BLaER1 (cell line): ENCODE measurements around the gene CACNA1F.
"Not testable (repeated sequence)": the region's sequence is repeated elsewhere in the genome, so short reads cannot be mapped to it uniquely, and the experiment has no call there.

Experiments
- H3K27ac ChIP-seq: shearing (Covaris generic); formaldehyde crosslinking; 2 replicates; pipeline ENCODE4 v1.8.1; 2022
- H3K27me3 ChIP-seq: shearing (Covaris generic); formaldehyde crosslinking; 2 replicates; pipeline ENCODE4 v1.8.1; 2022
- H3K36me3 ChIP-seq: shearing (Covaris generic); formaldehyde crosslinking; 2 replicates; pipeline ENCODE4 v1.8.1; 2022
- H3K4me1 ChIP-seq: shearing (Covaris generic); formaldehyde crosslinking; 2 replicates; pipeline ENCODE4 v1.8.1; 2022
- H3K4me2 ChIP-seq: shearing (Covaris generic); formaldehyde crosslinking; 2 replicates; pipeline ENCODE4 v1.8.1; 2022
- H3K4me3 ChIP-seq: shearing (Covaris generic); formaldehyde crosslinking; 2 replicates; pipeline ENCODE4 v1.8.1; 2022
- H3K9ac ChIP-seq: shearing (Covaris generic); formaldehyde crosslinking; 2 replicates; pipeline ENCODE4 v1.8.1; 2022
- H3K9me3 ChIP-seq: shearing (Covaris generic); formaldehyde crosslinking; 2 replicates; pipeline ENCODE4 v1.8.1; 2022
- H4K20me1 ChIP-seq: shearing (Covaris generic); formaldehyde crosslinking; 2 replicates; pipeline ENCODE4 v1.8.1; 2022
- Cebpa-rat ChIP-seq: shearing (Covaris generic); IDR thresholded peaks from 2 replicates; pipeline ENCODE4 v1.8.1; 2022

CACNA1F gene

DNA sequence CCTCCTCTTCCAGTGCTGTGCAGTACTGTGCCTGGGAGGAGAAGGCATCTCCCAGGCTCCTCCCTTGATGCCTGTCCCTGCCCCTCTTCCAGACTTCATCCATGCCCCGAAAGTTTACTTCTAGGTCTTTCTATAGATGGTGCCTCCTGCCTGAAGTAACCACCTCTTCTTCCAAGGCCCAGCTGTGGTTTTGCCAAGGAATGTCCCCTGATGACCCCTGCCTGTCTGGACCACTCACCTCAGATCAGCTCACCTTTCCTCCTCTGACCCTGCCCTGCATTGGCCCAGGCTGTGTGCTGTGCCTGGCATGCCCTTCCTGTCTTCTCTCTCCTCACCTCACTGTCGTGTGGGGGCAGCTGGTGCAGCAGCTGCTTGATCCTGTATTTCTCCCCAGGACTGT is 53.8 kb downstream of the CACNA1F start:
- TF ChIP-seq Cebpa-rat: no peak

DNA sequence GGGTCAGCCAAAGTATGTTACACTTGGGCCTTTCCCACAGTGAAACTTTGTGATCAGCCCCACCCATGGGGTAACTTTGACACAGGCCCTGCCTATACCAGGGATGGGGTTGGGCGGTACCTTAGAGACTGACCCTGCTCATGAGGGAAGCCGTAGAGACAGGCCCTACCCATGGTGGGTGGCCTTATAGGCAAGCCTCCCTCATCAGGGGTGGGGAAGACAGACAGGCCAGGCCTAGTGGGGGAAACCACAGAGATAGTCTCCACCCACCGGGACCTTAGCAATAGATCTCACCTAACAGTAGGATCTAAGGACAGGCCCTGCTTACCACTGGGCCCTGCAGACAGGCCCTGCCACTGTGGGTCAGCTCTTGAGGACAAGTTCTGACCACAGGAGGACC is 54.6 kb downstream of the CACNA1F start:
- Histone ChIP-seq H3K4me2 (no peak overlapping the region), H3K4me3 (no peak overlapping the region), H3K4me1 (no peaks in the 10 kb centered on the region), H3K9me3 (peaks cover 16% of the 10 kb centered on the region; the same call in 1 of the 2 replicates), H3K27me3 (no peaks in the 10 kb centered on the region), H3K27ac (no peak overlapping the region), H4K20me1 (peaks cover 4% of the 10 kb centered on the region; the same call in 1 of the 2 replicates), H3K36me3 (peaks cover 84% of the 10 kb centered on the region), H3K9ac (no peak overlapping the region)
- TF ChIP-seq Cebpa-rat: no peak

More for the DNA sequence above, 53.8 kb downstream of the CACNA1F start:
- Histone ChIP-seq H3K4me3 (no peak overlapping the region), H3K27me3 (no peaks in the 10 kb centered on the region), H3K4me2 (no peak overlapping the region), H3K9ac (no peak overlapping the region), H3K27ac (no peak overlapping the region), H3K4me1 (no peaks in the 10 kb centered on the region), H3K9me3 (peaks cover 18% of the 10 kb centered on the region), H3K36me3 (peaks cover 81% of the 10 kb centered on the region), H4K20me1 (peaks cover 12% of the 10 kb centered on the region; the same call in 1 of the 2 replicates)

GRCh38 chrX:49177873-49178480 is 55.2 kb downstream of the CACNA1F start:
- peaks cover 79% of the 10 kb centered on the region for H3K36me3 ChIP-seq
- no peaks in the 10 kb centered on the region for H3K27me3 ChIP-seq
- H3K9me3 ChIP-seq: peaks cover 21% of the 10 kb centered on the region
- no peak overlapping the region for H3K27ac ChIP-seq
- no peak for TF ChIP-seq Cebpa-rat
- H4K20me1 ChIP-seq: no peaks in the 10 kb centered on the region
- H3K4me1 ChIP-seq: peaks cover 5% of the 10 kb centered on the region
- no peak overlapping the region for H3K9ac ChIP-seq
- no peak overlapping the region for H3K4me3 ChIP-seq
- no peak overlapping the region for H3K4me2 ChIP-seq

- TF ChIP-seq Cebpa-rat: no peak
- Histone ChIP-seq H3K9me3 (peaks cover 23% of the 10 kb centered on the region), H3K4me3 (no peak overlapping the region), H4K20me1 (no peaks in the 10 kb centered on the region), H3K4me2 (no peak overlapping the region), H3K9ac (no peak overlapping the region), H3K36me3 (peaks cover 73% of the 10 kb centered on the region), H3K4me1 (peaks cover 9% of the 10 kb centered on the region), H3K27me3 (no peaks in the 10 kb centered on the region), H3K27ac (no peak overlapping the region)
Measured at GRCh38 chrX:49177338-49177833, 55.8 kb downstream of the CACNA1F start.

DNA sequence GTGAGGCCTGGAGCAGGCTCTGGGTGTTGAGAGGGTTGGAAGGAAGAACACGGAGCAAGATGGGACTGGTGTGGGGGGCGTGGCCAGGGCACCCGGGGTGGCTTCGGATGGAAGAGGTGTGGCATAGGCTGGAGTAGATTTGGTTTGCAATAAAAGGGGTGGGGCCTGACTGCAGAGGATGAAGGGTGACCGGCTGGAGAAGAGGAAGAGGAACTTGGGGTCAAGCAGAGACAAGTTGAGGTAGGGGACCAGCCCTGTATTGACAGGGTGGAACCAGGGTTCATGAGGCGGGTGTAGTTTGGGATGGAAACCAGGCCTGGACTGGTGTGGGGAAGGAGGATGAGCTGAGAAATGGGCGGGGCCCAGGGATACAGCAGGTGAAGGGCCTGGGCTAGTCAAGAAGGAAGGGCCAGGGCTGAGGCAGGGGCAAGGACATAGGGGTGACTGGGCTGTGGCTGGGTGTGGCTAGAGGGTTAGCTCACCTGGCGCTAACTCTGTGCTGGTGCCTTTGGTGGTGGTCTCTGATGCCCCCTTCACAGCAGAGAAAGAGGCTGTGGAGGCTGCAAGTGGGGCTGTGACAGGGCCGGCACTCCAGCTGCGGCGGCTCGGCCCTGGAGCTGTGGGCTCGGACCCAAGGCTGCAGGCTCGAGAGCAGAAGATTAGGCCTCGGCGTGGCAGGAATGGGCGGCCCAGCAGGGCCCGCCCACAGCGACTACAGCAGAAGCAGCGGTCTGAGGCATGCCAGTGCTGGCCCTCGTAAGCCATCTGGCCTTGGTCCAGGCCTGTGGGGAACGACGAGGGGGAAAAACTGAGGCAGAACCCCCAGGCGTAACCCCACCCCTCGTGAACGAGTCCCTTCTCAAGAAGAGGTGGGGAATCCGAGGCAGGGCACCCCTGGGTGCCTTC is 56.5 kb downstream of the CACNA1F start:
- H3K9ac ChIP-seq: no peak overlapping the region
- TF ChIP-seq Cebpa-rat: no peak
- no peaks in the 10 kb centered on the region for H3K27me3 ChIP-seq
- no peak overlapping the region for H3K4me2 ChIP-seq
- H4K20me1 ChIP-seq: no peaks in the 10 kb centered on the region
- peaks cover 30% of the 10 kb centered on the region for H3K9me3 ChIP-seq
- H3K27ac ChIP-seq: no peak overlapping the region
- H3K4me3 ChIP-seq: no peak overlapping the region
- H3K36me3 ChIP-seq: peaks cover 68% of the 10 kb centered on the region
- peaks cover 9% of the 10 kb centered on the region for H3K4me1 ChIP-seq

DNA sequence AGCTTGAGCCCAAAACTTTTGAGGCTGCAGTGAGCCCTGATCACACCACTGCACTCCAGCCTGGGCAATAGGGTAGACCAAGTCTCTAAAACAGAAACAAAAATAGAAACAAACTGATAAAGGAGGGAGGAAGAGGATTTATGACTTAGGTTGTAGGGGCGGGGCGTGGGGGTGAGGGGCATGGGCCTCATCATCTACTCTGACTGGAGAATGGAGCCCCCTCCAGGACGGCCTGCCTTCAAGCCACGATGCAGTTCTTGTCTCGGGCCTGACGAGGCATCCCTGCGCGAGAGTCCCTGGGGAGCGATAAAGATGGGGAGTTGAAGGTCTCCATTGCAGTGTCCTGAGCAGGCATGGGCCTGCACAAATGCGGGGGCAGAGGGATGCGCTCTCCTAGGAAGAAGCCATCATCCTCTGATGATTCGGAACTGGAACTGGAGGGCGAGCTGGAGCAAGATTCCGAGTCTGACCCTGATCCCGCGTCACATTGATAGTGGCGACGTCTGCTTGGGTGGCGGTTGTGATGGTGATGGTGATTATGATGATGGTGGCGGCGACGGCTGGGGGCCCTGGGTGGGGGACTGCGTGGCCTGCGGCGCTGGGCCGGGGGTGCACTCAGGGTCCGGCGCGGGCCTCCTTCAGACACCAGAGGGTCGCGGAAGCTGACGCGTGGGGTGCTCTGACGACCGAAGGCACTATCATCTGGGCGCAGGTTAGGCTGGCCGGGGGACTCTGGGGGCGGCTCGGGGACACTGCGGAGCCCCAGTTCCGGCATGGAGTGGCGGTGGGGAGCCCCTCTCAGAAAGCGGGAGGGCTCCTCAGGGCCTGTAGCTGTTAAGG is 57.5 kb downstream of the CACNA1F start:
- peaks cover 63% of the 10 kb centered on the region for H3K36me3 ChIP-seq
- H3K4me3 ChIP-seq: no peak overlapping the region
- H3K4me2 ChIP-seq: no peak overlapping the region
- TF ChIP-seq Cebpa-rat: no peak
- no peaks in the 10 kb centered on the region for H3K27me3 ChIP-seq
- H3K9me3 ChIP-seq: peaks cover 31% of the 10 kb centered on the region
- no peaks in the 10 kb centered on the region for H4K20me1 ChIP-seq
- no peak overlapping the region for H3K9ac ChIP-seq
- H3K27ac ChIP-seq: no peak overlapping the region
- peaks cover 9% of the 10 kb centered on the region for H3K4me1 ChIP-seq

DNA sequence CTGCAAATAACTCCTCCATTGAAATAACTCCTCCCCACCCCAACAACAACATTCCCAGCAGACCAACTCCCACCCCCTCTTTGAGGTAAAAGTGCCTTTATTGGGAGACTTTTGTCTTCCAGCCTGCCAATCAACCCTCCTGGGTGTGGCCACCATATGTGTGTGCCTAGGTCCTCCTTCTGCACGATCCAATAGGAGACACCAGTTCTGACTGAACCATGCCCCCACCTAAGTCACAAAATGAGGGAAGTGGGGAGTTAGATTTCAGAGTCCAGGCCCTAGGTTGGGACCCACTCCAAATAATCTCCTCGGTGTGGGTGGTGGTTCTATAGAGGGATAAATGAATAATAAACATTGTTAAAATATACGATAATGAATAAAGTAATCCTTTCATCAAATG is 58.4 kb downstream of the CACNA1F start:
- TF ChIP-seq Cebpa-rat: no peak
- Histone ChIP-seq H3K4me2 (no peak overlapping the region), H3K4me3 (no peak overlapping the region), H4K20me1 (no peaks in the 10 kb centered on the region), H3K9me3 (peaks cover 31% of the 10 kb centered on the region), H3K36me3 (peaks cover 55% of the 10 kb centered on the region), H3K4me1 (peaks cover 14% of the 10 kb centered on the region), H3K27ac (no peak overlapping the region), H3K27me3 (0 out of 2 replicates have a peak, but pooled peaks cover 2% of the 10 kb centered on the region), H3K9ac (no peak overlapping the region)

DNA sequence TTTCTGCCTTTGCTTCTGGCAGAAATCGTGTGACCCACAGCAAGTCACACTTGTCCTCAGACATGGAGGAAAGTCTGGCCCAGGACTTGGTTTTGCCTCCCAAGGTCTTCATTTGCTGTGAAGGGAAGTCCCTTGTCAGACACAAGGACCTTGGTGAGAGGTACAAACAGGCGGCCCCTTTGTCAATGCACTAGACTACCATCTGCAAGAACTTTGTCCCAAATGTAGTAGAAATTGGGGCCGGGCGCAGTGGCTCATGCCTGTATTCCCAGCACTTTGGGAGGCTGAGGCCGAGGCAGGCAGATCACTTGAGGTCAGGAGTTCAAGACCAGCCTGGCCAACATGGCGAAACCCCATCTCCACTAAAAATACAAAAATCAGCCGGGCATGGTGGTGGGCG is 59.6 kb downstream of the CACNA1F start:
- not testable (repeated sequence) for H3K27me3 ChIP-seq, H3K27ac ChIP-seq, H3K9ac ChIP-seq, H4K20me1 ChIP-seq, H3K4me3 ChIP-seq
- H3K36me3 ChIP-seq: peaks cover 43% of the 10 kb centered on the region
- peak overlapping the region; percentile 77; the same call in 1 of the 2 replicates for H3K4me2 ChIP-seq
- peaks cover 20% of the 10 kb centered on the region for H3K4me1 ChIP-seq
- peaks cover 31% of the 10 kb centered on the region for H3K9me3 ChIP-seq

GRCh38 chrX:49172280-49172780 is 60.8 kb downstream of the CACNA1F start:
- Histone ChIP-seq H3K4me3 (peak overlapping the region; percentile 70), H3K4me2 (peak overlapping the region; percentile 77), H3K27ac (peak overlapping the region; percentile 73), H3K4me1 (peaks cover 31% of the 10 kb centered on the region), H3K36me3 (peaks cover 32% of the 10 kb centered on the region), H4K20me1 (no peaks in the 10 kb centered on the region), H3K9ac (peak overlapping the region; percentile 78), H3K9me3 (peaks cover 31% of the 10 kb centered on the region), H3K27me3 (0 out of 2 replicates have a peak, but pooled peaks cover 5% of the 10 kb centered on the region)
- TF ChIP-seq Cebpa-rat: no peak
